T-cell (primary cell): ENCODE measurements around the gene ATG4D. TPM values are rescaled to one million over a fixed set of nuclear protein-coding genes. Genes with fewer than 3 reads are reported as not detected.

Source experiments
- ATAC-seq, 4 experiments: fragments of 200-7000 bp in 3 of 4; fragments of 150-1000 bp in 1 of 4; cut with Tn5 transposase; replicated peaks in 1 of 4; 1 replicate in 3 of 4; 2 replicates in 1 of 4; pipeline ENCODE4 v1.10.0; 2021; ENCODE audit warnings: moderate library complexity in 3 of 4, mild to moderate bottlenecking in 2 of 4, moderate number of reproducible peaks in 1 of 4
- CTCF ChIA-PET, 2 donors: fragments of 300-600 bp; sonication (Branson Sonifier 250); formaldehyde crosslinking; loops; one replicate each; lab custom pipeline; 2022; ENCODE audit warnings: antibody characterized with exemption in 2 of 2; lab: Charles Lee
- POLR2A ChIA-PET, 2 donors: fragments of 300-600 bp; sonication (Branson Sonifier 250); formaldehyde crosslinking; loops; one replicate each; lab custom pipeline; 2022; ENCODE audit warnings: antibody characterized with exemption in 2 of 2; lab: Charles Lee
- DNase-seq, 35 experiments: peaks; one replicate each; pipeline versions ENCODE4 v3.0.0 to v3.0.0-alpha.2; 2013 to 2023
- H3K27ac ChIP-seq: one replicate; pipeline ENCODE4 v1.5.1; 2013; ENCODE audit warnings: low read length
- H3K27me3 ChIP-seq, 2 experiments: replicated peaks in 1 of 2; 1 replicate in 1 of 2; 2 replicates in 1 of 2; pipeline versions ENCODE4 v1.6.1 to v1.7.0; 2013; ENCODE audit warnings: low read length in 1 of 2, mixed read lengths in 1 of 2; ENCODE audit not compliant: control insufficient read depth in 2 of 2, insufficient read depth in 2 of 2; ENCODE audit errors: extremely low read depth in 1 of 2
- H3K36me3 ChIP-seq, 2 donors: 1 replicate in 1 of 2; 2 replicates in 1 of 2; pipeline versions ENCODE4 v1.6.1 to v1.7.0; 2013; ENCODE audit warnings: low read length in 1 of 2; ENCODE audit not compliant: control insufficient read depth in 2 of 2, insufficient read depth in 1 of 2; ENCODE audit errors: extremely low read depth in 1 of 2
- H3K4me1 ChIP-seq, 2 experiments: 1 replicate in 1 of 2; 2 replicates in 1 of 2; pipeline versions ENCODE4 v1.6.1 to v1.7.0; 2013; ENCODE audit warnings: low read length in 2 of 2, mixed read lengths in 1 of 2; ENCODE audit not compliant: insufficient read depth in 2 of 2, control insufficient read depth in 1 of 2; ENCODE audit errors: extremely low read depth in 1 of 2
- H3K4me3 ChIP-seq, 2 donors: 1 replicate in 1 of 2; 2 replicates in 1 of 2; pipeline versions ENCODE4 v1.5.1 to v1.7.0; 2013; ENCODE audit warnings: mild to moderate bottlenecking in 2 of 2, low read length in 1 of 2, moderate library complexity in 1 of 2; ENCODE audit not compliant: control insufficient read depth in 1 of 2; ENCODE audit errors: extremely low read depth in 1 of 2
- H3K9me3 ChIP-seq: 2 replicates; pipeline ENCODE4 v1.7.0; 2013
- H3K27ac Mint-ChIP-seq, 2 donors: one replicate each; pipeline ENCODE4 v1.8.0; 2020 to 2021; ENCODE audit warnings: mild to moderate bottlenecking in 2 of 2, mixed read lengths in 2 of 2
- H3K27me3 Mint-ChIP-seq, 2 donors: one replicate each; pipeline ENCODE4 v1.8.0; 2021 to 2022; ENCODE audit warnings: mixed read lengths in 2 of 2
- H3K36me3 Mint-ChIP-seq: one replicate; pipeline ENCODE4 v1.8.0; 2021; ENCODE audit warnings: mixed read lengths
- H3K4me1 Mint-ChIP-seq, 3 donors: one replicate each; pipeline ENCODE4 v1.8.0; 2020 to 2022; ENCODE audit warnings: mixed read lengths in 3 of 3, mild to moderate bottlenecking in 1 of 3
- H3K4me3 Mint-ChIP-seq, 3 donors: one replicate each; pipeline ENCODE4 v1.8.0; 2020 to 2022; ENCODE audit warnings: mild to moderate bottlenecking in 3 of 3, mixed read lengths in 3 of 3, moderate library complexity in 3 of 3
- H3K9me3 Mint-ChIP-seq, 3 donors: one replicate each; pipeline ENCODE4 v1.8.0; 2020 to 2022; ENCODE audit warnings: mixed read lengths in 3 of 3
- WGBS: methylation state at CpG from one replicate; pipeline ENCODE4 v1.1.5; 2013; ENCODE audit warnings: missing lambda C conversion rate; ENCODE audit not compliant: insufficient coverage; 5-methylcytosine and 5-hydroxymethylcytosine counted together
- total RNA-seq, 35 experiments: library from RNA in 6 of 35; stranded (reverse) in 6 of 35; fragments of 120-200 nt in 1 of 35; gene quantifications; one replicate each; pipeline versions ENCODE4 v1.2.1 to v1.2.4 and lab custom pipeline; 2013 to 2026

ATG4D gene
- total RNA-seq, 5 donors from 2014 or later (not counting 1 experiment from before 2014, with no cell fraction given), result 55.7 to 63.0 (median 60.9) TPM

- Histone ChIP-seq H3K36me3 (peaks cover 0 to 13% of the 10 kb centered on the region in 2 donors), H3K27me3 (no peaks in the 10 kb centered on the region), H3K27ac (peak overlapping the region; percentile 85), H3K4me1 (peaks cover 2 to 53% of the 10 kb centered on the region in 2 experiments), H3K4me3 (peak overlapping the region; percentile 94), H3K9me3 (no peaks in the 10 kb centered on the region)
- no peaks in the 10 kb centered on the region for H3K9me3 Mint-ChIP-seq
- ATAC-seq (peak; percentile 92 to 95 (median 94)), DNase-seq (peak; percentile 69 to 90 (median 81))
- H3K36me3 Mint-ChIP-seq, result peaks cover 12% of the 10 kb centered on the region
- peak overlapping the region; percentile 83 to 91 (median 85) for H3K4me3 Mint-ChIP-seq
- peak overlapping the region; percentile 80 to 86 for H3K27ac Mint-ChIP-seq
- H3K27me3 Mint-ChIP-seq, result no peaks in the 10 kb centered on the region
- WGBS, result 1% methylated on average over 65 of the region's 65 CpGs
- ChIA-PET POLR2A (no interaction called here), CTCF (no interaction called here)
- H3K4me1 Mint-ChIP-seq, result peaks cover 33 to 39% (median 37%) of the 10 kb centered on the region in 3 donors
Observed at GRCh38 chr19:10502524-10503001, 41.1 kb upstream of the ATG4D start.

- Mint-ChIP-seq H3K36me3 (peaks cover 12% of the 10 kb centered on the region), H3K27ac (peak within 1 kb of the TSS; percentile 89 to 93), H3K27me3 (no peaks in the 10 kb centered on the region), H3K9me3 (no peaks in the 10 kb centered on the region), H3K4me3 (peak within 1 kb of the TSS; percentile 83 to 91 (median 91)), H3K4me1 (peaks cover 33 to 39% (median 36%) of the 10 kb centered on the region in 3 donors)
- ATAC-seq, result peak in 3 of 4 experiments; percentile 41 to 49 (median 42)
- DNase-seq, result peak in 6 of 35 experiments; percentile 18 to 46 (median 36)
- H3K36me3 ChIP-seq, result peaks cover 0 to 13% of the 10 kb centered on the region in 2 donors
- H3K27me3 ChIP-seq, result no peaks in the 10 kb centered on the region
- peak within 1 kb of the TSS; percentile 85 for H3K27ac ChIP-seq
- H3K9me3 ChIP-seq, result no peaks in the 10 kb centered on the region
- ChIA-PET CTCF (interaction anchor here (0.6 to 0.7 kb wide), 4 partner anchors 23 to 563 kb away, joined by 3 to 5 read pairs (median 4); no protein-coding TSS in a partner anchor), POLR2A (no interaction called here)
- H3K4me3 ChIP-seq, result peak within 1 kb of the TSS; percentile 94
- 3% methylated on average over 67 of the region's 73 CpGs for WGBS
- H3K4me1 ChIP-seq, result peaks cover 2 to 56% of the 10 kb centered on the region in 2 experiments
Observed at GRCh38 chr19:10503002-10503789, 40.5 kb upstream of the ATG4D start, which contains the start of gene KEAP1. Gene KEAP1 (minus strand): TSS chr19:10503356. CDS start chr19:10500033, 3,323 bp downstream.

- H3K9me3 ChIP-seq, result no peaks in the 10 kb centered on the region
- peak; percentile 55 to 89 (median 78) for DNase-seq
- H3K4me1 ChIP-seq, result peaks cover 5 to 61% of the 10 kb centered on the region in 2 experiments
- CTCF ChIA-PET, result interaction anchor here in 1 of 2 donors (0.8 kb wide), 1 partner anchor 67 kb away, joined by 4 read pairs; no protein-coding TSS in a partner anchor
- H3K27me3 ChIP-seq, result peaks cover 0 to 10% of the 10 kb centered on the region in 2 experiments
- peak; percentile 20 to 52 (median 30) for ATAC-seq
- peak overlapping the region; percentile 25 to 55 for H3K27ac Mint-ChIP-seq
- H3K27ac ChIP-seq, result no peak overlapping the region
- H3K36me3 Mint-ChIP-seq, result no peaks in the 10 kb centered on the region
- WGBS, result 6% methylated on average over 12 of the region's 17 CpGs
- peaks cover 0 to 3% of the 10 kb centered on the region in 2 donors for H3K27me3 Mint-ChIP-seq
- H3K4me3 ChIP-seq, result no peak overlapping the region
- H3K4me3 Mint-ChIP-seq, result peak overlapping the region; percentile 32 to 54 (median 50)
- H3K36me3 ChIP-seq, result no peaks in the 10 kb centered on the region
- H3K9me3 Mint-ChIP-seq, result no peaks in the 10 kb centered on the region
- peaks cover 21 to 29% (median 28%) of the 10 kb centered on the region in 3 donors for H3K4me1 Mint-ChIP-seq
- POLR2A ChIA-PET, result interaction anchor here in 1 of 2 donors (0.5 kb wide), 1 partner anchor 1419 kb away, joined by 4 read pairs; no protein-coding TSS in a partner anchor
Observed at GRCh38 chr19:10505583-10506229, 38.0 kb upstream of the ATG4D start.

GRCh38 chr19:10508036-10508435 lies 35.7 kb upstream of the ATG4D start:
- H3K4me1 ChIP-seq, result peaks cover 4 to 62% of the 10 kb centered on the region in 2 experiments

GRCh38 chr19:10508707-10509106 lies 35.0 kb upstream of the ATG4D start:
- no peaks in the 10 kb centered on the region for H3K9me3 Mint-ChIP-seq
- peaks cover 9 to 14% of the 10 kb centered on the region in 2 donors for H3K27me3 Mint-ChIP-seq
- ATAC-seq (no peak), DNase-seq (peak in 1 of 35 experiments; percentile 49)
- Histone ChIP-seq H3K4me3 (no peak overlapping the region), H3K4me1 (peaks cover 4 to 62% of the 10 kb centered on the region in 2 experiments), H3K36me3 (no peaks in the 10 kb centered on the region), H3K9me3 (no peaks in the 10 kb centered on the region), H3K27ac (no peak overlapping the region), H3K27me3 (peaks cover 0 to 34% of the 10 kb centered on the region in 2 experiments)
- CTCF ChIA-PET, result interaction anchor here (0.6 to 1.2 kb wide), 7 partner anchors 19 to 360 kb away, joined by 3 to 8 read pairs (median 4); no protein-coding TSS in a partner anchor
- no peaks in the 10 kb centered on the region for H3K36me3 Mint-ChIP-seq
- POLR2A ChIA-PET, result interaction anchor here (0.5 to 0.6 kb wide), 2 partner anchors 24 to 252 kb away, joined by 6 to 9 read pairs; no protein-coding TSS in a partner anchor
- no peak overlapping the region for H3K27ac Mint-ChIP-seq
- WGBS, result 29% methylated on average over 2 of the region's 3 CpGs
- peaks cover 13 to 28% (median 25%) of the 10 kb centered on the region in 3 donors for H3K4me1 Mint-ChIP-seq
- H3K4me3 Mint-ChIP-seq, result no peak overlapping the region

More at GRCh38 chr19:10508036-10508435, 35.7 kb upstream of the ATG4D start:
- no peaks in the 10 kb centered on the region for H3K9me3 Mint-ChIP-seq
- no peak overlapping the region for H3K27ac ChIP-seq
- CTCF ChIA-PET, result interaction anchor here (0.6 to 1.2 kb wide), 4 partner anchors 18 to 361 kb away, joined by 3 to 4 read pairs (median 3); no protein-coding TSS in a partner anchor
- H3K4me1 Mint-ChIP-seq, result peaks cover 18 to 22% (median 22%) of the 10 kb centered on the region in 3 donors
- no peak for ATAC-seq
- H3K27ac Mint-ChIP-seq, result no peak overlapping the region
- H3K4me3 Mint-ChIP-seq, result no peak overlapping the region
- H3K9me3 ChIP-seq, result no peaks in the 10 kb centered on the region
- POLR2A ChIA-PET, result interaction anchor here in 1 of 2 donors (0.5 to 0.7 kb wide), 2 partner anchors 23 to 335 kb away, joined by 6 to 7 read pairs; no protein-coding TSS in a partner anchor
- no peak for DNase-seq
- no peak overlapping the region for H3K4me3 ChIP-seq
- peaks cover 0 to 28% of the 10 kb centered on the region in 2 experiments for H3K27me3 ChIP-seq
- WGBS, result 96% methylated on average over 10 of the region's 16 CpGs
- no peaks in the 10 kb centered on the region for H3K36me3 Mint-ChIP-seq
- H3K36me3 ChIP-seq, result no peaks in the 10 kb centered on the region
- peaks cover 2 to 7% of the 10 kb centered on the region in 2 donors for H3K27me3 Mint-ChIP-seq
